Smooth muscle cell of the brain vasculature (primary cell): ENCODE results near the gene PLGRKT.
A peak's percentile ranks its signal among the peaks of the same experiment; 100 is the strongest.
"Not testable (repeated sequence)": the region's sequence is repeated elsewhere in the genome, so short reads cannot be mapped to it uniquely, and the experiment has no call there.

Experiments used
- DNase-seq: peaks from one replicate; pipeline ENCODE4 v3.0.0-alpha.2; 2012; ENCODE audit warnings: low read depth, low spot score

Gene PLGRKT

DNA sequence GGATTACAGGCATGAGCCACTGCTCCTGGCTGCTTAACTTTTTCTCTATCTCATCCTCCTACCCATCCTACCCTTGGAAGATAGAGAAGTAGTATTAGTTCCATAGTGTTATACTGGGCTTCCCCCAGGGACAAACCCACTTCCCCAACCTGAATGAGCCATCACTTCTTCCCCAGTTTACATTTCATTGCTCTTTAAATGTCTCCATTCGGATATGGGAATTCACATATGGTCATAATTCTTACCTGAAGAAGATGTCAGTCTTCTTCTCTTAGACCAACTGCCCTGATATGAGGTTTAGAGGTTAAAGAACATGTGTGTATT is 14.5 kb upstream of the PLGRKT start:
- DNase-seq, result no peak

- peak; percentile 69 for DNase-seq
Observed at GRCh38 chr9:5450359-5451091, 12.8 kb upstream of the PLGRKT start, which contains the start of gene CD274. Gene CD274 (plus strand): TSS chr9:5450542. CDS start chr9:5456114, 5,572 bp downstream.

- DNase-seq, result no peak
Observed at GRCh38 chr9:5449521-5450358, 12.0 kb upstream of the PLGRKT start.

DNA sequence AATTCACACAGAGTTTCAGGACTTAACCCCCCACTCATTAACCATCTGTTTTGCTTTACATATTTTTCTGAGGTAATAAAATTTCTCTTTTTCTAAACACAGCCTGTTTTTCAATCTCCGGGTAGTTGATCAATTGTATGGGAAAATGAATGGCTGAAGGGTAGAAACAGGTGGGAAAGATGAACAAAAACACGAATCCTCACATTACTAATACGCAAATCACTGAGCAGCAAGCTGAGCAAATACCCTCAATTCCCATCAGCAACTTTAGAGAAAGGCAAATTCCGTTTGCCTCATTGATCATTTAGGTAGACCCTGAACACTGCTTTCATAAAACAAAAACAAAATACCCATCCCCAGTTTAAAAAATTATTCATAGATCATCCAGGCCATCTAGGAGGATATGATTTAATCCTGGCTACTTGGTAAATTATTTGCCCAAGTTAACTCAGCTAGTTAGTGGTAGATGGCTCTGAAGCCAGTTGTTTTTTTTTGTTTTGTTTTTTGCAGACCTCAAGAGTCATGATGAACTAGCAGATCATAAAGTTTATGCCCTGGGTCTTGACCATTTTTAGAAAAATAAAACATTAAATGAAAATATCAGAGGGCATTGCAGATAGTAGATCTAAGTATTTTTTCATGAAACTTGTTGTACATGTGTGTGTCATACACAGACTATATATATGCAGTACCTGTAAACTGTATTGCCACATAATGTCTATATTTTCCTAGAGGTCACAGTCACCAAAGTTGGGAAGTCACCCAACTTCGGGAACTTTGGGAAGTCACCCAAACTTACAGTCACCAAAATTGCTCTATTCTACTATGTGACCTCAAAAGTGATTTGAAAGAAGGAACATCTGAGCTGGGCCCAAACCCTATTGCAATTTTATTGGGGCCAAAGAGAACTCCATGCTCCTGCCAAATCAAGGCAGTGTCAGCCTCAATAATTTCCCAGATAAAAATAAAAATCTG is 11.0 kb upstream of the PLGRKT start:
- DNase-seq, result no peak

DNA sequence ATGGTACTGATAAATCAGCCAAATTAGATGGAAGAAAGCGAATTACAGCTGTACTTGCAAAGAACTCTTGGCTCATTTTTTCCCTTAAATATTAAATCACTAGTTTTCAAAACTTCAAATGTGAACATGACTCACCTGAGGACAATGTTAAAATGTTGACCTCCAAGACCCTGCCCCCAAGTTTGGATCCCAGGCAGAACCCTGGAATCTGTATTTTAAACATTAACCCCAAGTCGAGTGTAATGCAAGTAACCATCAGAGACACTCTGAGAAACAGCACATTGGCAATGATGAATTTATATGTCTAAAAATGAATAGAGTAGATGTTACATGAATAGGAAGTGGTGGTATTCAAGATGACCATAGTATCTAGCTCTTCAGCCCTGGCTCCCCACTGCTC is 10.3 kb upstream of the PLGRKT start:
- no peak for DNase-seq

- DNase-seq, result no peak
Observed at GRCh38 chr9:5447337-5447736, 9.6 kb upstream of the PLGRKT start.

- DNase-seq, result no peak
Observed at GRCh38 chr9:5446451-5447236, 8.9 kb upstream of the PLGRKT start.

- no peak for DNase-seq
Observed at GRCh38 chr9:5445886-5446285, 8.2 kb upstream of the PLGRKT start.

GRCh38 chr9:5445096-5445495 is 7.4 kb upstream of the PLGRKT start:
- DNase-seq, result not testable (repeated sequence)

DNA sequence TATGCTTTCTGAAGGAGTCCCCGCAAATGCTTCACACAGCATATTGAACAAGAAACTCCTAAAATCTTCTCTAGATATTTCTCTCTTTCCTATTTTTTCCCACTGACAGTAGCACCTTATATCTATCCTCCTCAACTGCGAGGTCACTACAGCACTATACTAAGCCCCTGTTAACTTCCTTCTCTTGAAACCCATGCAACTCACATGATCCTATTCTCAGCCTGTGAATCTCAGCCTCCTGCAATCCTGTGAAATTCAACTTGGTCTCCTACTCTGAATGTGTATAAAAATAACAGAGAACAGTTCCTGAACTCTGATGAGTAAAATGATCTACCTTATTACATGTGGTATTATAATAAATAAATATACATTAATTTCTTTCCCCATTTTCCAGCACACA is 6.1 kb upstream of the PLGRKT start:
- no peak for DNase-seq

DNA sequence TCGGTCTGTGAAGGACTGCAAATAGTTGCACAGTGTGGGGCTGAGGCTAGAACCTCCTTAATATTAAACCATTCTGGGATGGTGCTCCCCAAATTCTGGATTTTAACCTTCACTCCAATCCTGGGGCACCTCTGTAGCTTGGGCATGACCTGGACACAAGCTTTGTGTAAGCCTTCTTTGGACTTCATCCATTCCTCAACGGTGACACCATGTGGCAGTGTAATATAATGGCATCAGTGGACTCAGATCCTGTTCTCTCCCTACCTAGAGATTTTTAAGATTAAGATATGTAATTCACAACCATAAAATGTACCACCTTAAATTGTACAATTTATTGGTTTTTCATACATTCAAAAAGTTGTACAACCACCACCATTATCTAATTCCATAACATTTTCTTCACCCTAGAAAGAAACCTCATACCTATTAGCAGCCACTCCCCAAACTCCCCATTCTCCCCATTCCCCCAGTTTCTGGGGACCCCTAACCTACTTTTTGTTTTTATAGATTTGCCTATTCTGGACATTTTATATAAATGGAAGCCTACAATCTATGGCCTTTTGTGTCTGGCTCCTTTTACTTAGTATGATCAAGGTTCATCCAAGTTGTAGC is 4.8 kb upstream of the PLGRKT start:
- DNase-seq, result peak; percentile 41

DNA sequence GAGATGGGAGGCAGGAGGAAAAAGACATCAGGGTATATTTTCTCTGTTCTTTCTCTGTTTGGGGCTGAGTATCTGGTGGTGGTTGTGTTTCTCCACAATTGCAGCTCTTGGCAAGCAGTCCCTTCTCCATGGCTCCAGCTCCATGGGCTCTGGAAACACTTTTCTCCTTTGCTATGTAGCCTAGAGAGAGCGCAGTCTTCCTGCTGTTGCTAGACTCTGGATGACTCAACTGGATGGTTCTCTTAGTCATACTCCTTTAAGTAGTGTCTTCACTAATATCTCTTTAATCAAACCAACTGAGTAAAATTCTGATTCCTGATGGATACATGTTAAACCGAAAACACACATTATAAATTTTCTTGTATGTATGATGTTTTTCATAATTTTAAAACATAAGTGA is 3.3 kb upstream of the PLGRKT start:
- DNase-seq, result no peak

DNA sequence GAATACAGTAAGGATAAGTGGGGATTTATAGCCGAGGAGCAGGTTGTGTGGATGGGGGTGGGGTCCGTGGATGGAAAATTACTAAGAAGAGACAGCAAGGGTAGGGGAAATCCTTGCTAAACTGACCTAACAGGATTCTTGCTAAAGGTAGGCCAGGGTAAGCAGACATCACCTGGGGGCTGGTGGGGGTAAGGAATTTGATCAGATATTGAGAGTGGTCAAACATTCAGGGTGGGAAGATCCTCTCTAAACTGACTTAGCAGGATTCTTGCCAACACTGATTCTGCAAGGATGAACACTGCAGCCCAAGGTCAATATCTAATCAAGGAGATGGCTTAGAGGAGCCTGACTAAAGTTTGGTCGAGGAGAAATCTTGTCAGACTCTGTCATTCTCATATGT is 2.7 kb upstream of the PLGRKT start:
- DNase-seq, result no peak

DNA sequence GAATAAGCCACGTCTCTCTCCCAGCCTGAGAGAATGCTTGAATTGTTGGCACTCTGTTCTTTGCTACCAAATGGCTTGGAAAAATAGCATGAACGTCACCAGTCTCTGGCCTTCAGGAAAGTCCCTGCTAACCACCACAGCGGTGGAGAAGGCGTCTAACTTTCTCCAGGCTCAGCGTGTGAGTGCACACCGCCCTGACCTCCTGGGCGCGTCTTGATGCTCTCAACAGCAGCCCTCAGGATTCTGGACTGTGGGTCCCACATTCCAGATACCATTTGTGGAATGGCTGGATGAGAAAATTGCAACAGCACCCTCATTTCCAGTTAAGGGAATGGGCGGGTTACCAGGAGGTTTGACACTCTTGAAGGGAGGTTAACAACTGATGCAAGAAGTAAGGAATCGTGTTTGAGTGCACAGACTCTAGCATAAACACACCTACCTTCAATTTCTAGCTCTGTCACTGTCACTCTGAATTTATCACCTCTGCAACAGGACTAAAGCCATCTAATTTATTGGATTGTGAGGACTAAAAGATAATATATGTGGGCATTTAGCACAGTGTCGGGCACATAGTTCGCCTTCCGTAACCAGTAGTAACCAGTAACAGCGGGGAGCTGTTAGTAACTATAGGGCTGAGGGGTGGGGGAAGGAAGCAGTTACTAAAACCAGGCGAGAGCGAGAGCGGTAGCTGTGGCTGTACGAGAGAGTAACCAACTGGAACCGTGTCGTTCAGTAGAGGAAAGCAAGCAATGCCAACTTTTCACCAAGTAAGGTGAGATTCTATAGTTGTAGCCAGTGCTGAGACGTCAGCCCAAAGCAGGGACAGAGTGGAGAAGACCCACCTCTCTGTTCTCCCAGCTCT is 807 bp upstream of the PLGRKT start:
- DNase-seq, result no peak

DNA sequence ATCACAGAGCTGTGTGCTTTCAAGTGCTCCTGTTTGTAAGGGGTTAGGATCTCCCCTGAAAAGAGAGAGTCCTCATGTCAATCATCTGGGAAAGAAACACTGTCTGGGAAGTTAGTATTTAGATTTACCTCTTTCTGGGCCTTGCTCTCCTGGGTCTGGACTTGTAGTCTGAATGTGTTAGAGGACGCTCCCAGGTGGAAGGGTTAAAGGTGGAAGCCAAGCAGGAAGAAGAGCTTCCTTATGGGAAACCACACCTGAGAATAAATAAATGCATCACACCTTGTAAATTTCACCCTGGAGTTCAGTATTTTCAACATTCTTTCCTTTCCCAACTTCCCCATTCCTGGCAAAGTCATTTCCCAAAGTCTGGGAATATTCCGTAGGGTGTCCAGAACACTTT is 1.3 kb downstream of the PLGRKT start:
- DNase-seq, result no peak

DNA sequence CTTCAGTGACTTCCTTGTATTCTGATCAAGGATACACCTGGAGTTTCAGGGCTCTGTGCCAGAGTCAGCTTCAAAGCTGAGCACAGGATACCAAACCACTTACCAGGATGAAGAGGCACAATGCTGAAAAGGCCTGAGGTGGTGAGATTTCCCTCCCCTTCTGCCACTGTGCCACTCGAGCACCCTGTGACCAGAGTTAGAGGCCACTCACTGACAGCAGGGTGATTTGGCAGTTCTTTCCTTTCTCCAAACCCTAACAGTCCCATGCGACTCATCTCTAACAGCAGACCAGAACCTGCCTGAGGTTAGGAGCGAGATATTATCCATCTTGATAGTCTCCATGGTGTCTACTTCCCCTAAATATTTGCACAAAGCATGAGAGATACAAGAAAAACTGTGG is 1.8 kb downstream of the PLGRKT start:
- DNase-seq, result no peak

DNA sequence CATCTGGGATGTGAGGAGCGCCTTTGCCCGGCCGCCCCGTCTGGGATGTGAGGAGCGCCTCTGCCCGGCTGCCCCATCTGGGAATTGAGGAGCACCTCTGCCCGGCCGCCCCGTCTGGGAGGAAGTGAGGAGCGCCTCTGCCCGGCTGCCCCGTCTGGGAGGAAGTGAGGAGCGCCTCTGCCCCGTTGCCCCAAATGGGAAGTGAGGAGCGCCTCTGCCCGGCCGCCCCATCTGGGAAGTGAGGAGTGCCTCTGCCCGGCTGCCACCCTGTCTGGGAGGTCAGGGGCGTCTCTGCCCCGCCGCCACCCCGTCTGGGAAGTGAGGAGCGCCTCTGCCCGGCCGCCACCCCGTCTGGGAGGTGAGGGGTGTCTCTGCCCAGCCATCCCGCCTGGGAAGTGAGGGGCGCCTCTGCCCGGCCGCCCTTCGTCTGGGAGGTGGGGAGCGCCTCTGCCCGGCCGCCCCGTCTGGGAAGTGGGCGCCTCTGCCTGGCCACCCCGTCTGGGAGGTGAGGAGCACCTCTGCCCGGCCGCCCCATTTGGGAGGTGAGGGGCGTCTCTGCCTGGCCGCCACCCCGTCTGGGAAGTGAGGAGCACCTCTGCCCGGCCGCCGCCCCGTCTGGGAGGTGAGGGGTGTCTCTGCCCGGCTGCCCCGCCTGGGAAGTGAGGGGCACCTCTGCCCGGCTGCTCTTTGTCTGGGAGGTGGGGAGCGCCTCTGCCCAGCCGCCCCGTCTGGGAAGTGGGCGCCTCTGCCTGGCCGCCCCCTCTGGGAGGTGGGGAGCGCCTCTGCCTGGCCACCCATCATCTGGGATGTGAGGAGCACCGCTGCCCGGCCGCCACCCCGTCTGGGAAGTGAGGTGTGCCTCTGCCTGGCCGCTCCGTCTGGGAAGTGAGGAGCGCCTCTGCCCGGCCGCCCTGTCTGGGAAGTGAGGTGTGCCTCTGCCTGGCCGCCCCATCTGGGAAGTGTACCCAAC is 3.6 kb downstream of the PLGRKT start:
- DNase-seq, result not testable (repeated sequence)

DNA sequence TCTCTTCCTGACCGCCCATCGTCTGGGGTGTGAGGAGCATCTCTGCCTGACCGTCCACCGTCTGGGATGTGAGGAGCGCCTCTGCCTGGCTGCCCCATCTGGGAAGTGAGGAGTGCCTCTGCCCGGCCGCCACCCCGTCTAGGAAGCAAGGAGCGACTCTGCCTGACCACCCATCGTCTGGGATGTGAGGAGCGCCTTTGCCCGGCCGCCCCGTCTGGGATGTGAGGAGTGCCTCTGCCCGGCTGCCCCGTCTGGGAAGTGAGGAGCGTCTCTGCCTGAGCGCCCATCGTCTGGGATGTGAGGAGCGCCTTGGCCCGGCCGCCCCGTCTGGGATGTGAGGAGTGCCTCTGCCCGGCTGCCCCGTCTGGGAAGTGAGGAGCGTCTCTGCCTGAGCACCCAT is 4.4 kb downstream of the PLGRKT start:
- DNase-seq, result not testable (repeated sequence)

DNA sequence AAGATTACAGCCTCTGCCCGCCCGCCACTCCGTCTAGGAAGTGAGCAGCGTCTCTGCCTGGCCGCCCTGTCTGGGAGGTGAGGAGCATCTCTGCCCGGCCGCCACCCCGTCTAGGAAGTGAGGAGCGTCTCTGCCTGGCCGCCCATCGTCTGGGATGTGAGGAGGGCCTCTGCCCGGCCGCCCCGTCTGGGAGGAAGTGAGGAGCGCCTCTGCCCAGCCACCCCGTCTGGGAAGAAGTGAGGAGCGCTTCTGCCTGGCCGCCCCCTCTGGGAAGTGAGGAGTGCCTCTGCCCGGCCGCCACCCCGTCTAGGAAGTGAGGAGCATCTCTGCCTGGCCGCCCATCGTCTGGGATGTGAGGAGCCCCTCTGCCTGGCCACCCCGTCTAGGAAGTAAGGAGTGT is 4.8 kb downstream of the PLGRKT start:
- DNase-seq, result not testable (repeated sequence)
